GM12872 (cell line): ENCODE data around the gene DOCK4.

ENCODE experiments used
- CTCF ChIP-seq: IDR thresholded peaks from 3 replicates; pipeline ENCODE4 v1.5.1; 2011; ENCODE audit warnings: low read depth, mild to moderate bottlenecking, low read length, moderate library complexity; ENCODE audit not compliant: insufficient read depth

The DOCK4 gene

GRCh38 chr7:112083776-112084355 is 122.3 kb downstream of the DOCK4 start:
- TF ChIP-seq CTCF, result no peak

GRCh38 chr7:112082306-112082705 is 123.9 kb downstream of the DOCK4 start:
- TF ChIP-seq CTCF, result no peak

- TF ChIP-seq CTCF, result no peak
These were observed 124.4 kb downstream of the DOCK4 start for GRCh38 chr7:112081778-112082177.

- TF ChIP-seq CTCF, result no peak
These were observed 125.2 kb downstream of the DOCK4 start for GRCh38 chr7:112080978-112081377.

- TF ChIP-seq CTCF, result no peak
These were observed 125.8 kb downstream of the DOCK4 start for GRCh38 chr7:112080441-112080840.

- TF ChIP-seq CTCF, result no peak
These were observed 126.5 kb downstream of the DOCK4 start for GRCh38 chr7:112079673-112080072.

GRCh38 chr7:112079122-112079521 is 127.1 kb downstream of the DOCK4 start:
- TF ChIP-seq CTCF, result no peak

GRCh38 chr7:112076324-112076723 is 129.9 kb downstream of the DOCK4 start:
- TF ChIP-seq CTCF, result no peak
